ENCODE measurements around the gene TGFBR3. TPM values are rescaled to one million over a fixed set of nuclear protein-coding genes. Genes with fewer than 3 reads are reported as not detected.
"Not testable (repeated sequence)": the region's sequence is repeated elsewhere in the genome, so short reads cannot be mapped to it uniquely, and the experiment has no call there.

TGFBR3 gene
- total RNA-seq, 1 experiment from 2014 or later = 2.1 TPM

- DNase-seq (ENCODE audit: low read depth) = no peak
These were observed 201.3 kb downstream of the TGFBR3 start for GRCh38 chr1:91684481-91685196.

DNA sequence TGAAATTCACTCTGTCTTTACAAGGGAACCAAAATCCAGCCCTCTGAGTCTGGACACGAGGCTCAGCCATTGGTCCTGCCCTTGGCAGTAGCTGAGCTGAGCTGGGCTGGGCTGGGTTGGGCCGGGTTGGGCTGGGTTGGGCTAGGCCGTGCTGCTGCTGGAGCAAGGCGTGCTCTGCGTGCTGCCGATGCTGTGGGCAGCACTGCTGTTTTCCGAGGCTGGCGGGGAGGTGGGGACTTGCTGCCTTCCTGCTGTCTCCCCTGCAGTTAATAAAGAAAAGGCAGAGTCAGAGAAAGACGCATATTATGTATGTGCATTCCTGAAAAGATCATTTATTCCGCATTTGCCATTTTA lies 202.4 kb downstream of the TGFBR3 start:
- no peak for DNase-seq (ENCODE audit: low read depth)

DNA sequence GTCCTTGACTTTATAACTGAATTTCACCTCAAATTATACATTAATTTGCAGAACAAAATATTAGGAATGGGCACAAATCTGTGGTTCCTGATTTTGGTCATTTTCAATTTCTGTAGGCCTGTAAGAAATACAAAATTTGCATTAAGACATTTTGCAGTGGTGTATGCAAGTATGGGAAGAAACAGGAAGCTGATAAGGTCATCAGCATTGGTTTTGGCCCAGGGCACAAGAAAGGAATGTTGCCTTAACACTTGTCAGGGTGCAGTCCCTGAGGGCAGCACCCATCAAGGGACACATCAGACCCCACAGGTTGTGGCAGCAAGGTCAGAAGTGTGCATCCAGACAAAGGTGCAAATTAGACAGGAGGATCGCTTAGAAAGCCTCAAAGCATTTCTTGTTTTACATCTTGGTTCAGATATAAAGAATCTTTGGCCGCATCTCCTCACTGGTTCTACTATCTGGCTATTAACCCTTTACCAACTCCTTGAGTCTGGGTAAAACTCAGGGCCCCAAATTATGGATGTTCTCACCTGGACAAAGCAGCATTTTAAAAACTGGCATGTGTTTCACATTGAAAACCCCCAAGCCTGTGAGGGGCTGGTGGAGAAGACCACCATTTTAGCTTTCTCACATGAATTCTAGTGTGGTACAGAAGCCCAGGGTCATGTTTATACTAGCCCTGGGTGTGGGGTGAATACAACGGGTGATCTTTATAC lies 202.9 kb downstream of the TGFBR3 start:
- DNase-seq (ENCODE audit: low read depth) = no peak

- DNase-seq (ENCODE audit: low read depth) = no peak
These were observed 205.3 kb downstream of the TGFBR3 start for GRCh38 chr1:91680556-91681155.

- DNase-seq (ENCODE audit: low read depth) = no peak
These were observed 206.5 kb downstream of the TGFBR3 start for GRCh38 chr1:91679446-91679845.

DNA sequence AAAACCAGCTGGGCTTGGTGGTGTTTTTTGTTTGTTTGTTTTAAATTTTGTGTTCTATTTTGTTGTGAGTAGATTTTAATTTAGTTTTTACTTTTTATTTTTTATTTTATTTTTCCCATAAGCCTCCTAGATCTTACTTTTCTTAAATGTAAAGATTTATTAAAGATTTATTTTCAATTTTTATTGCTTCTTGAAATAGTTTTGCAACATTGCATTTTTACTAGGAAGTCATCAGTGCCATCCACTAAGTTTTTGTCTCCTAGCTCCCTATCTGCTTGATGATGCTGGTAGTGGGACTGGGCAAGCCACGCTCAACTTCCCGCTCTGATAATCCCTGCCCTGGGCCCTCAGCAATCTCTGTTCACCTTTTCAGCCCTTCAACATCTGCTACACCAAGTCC lies 209.9 kb downstream of the TGFBR3 start:
- DNase-seq (ENCODE audit: low read depth) = no peak

GRCh38 chr1:91674107-91674506 lies 211.8 kb downstream of the TGFBR3 start:
- DNase-seq (ENCODE audit: low read depth) = no peak

- no peak for DNase-seq (ENCODE audit: low read depth)
These were observed 212.3 kb downstream of the TGFBR3 start for GRCh38 chr1:91673613-91674012.

GRCh38 chr1:91672601-91673161 lies 213.3 kb downstream of the TGFBR3 start:
- DNase-seq (ENCODE audit: low read depth) = no peak

- no peak for DNase-seq (ENCODE audit: low read depth)
These were observed 215.2 kb downstream of the TGFBR3 start for GRCh38 chr1:91670781-91671180.

DNA sequence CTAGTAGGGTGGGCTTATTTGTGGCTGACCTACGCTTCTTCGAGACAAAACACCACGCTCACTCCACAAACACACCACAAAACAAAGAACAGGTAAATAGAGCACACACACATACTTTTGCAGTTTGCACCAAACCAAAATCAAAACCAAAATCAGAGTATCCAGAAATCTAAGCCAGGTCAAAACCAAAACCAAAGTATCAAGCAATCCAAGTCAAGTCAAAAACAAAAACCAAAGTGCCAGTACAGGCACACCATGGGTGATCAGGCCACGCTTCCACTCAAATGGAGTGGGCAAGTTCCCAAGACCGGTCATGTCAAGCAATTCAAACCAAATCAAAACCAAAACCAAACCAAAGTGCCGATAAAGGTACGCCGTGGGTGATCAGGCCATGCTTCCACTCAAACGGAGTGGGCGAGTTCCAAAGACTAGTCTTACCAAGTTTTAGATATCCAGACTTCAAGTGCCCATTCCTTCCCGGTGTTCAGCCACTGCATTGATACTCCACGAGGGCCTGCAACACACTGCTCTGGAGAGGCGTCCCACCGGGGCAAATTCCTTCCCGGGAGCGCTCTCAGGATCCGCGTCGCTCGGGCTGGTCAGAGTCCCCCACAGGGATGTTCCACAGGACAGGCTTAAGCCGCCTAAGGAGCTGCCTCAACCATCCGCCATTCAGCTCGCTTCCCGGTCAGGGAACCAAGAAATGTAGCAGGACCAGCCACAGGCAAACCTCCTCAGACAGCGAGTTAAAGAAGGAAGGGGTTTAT lies 216.2 kb downstream of the TGFBR3 start:
- no peak for DNase-seq (ENCODE audit: low read depth)

- DNase-seq (ENCODE audit: low read depth) = not testable (repeated sequence)
These were observed 219.3 kb downstream of the TGFBR3 start for GRCh38 chr1:91666651-91667050.

GRCh38 chr1:91661121-91661520 lies 224.8 kb downstream of the TGFBR3 start:
- no peak for DNase-seq (ENCODE audit: low read depth)

- DNase-seq (ENCODE audit: low read depth) = no peak
These were observed 225.2 kb downstream of the TGFBR3 start for GRCh38 chr1:91660708-91661107.

DNA sequence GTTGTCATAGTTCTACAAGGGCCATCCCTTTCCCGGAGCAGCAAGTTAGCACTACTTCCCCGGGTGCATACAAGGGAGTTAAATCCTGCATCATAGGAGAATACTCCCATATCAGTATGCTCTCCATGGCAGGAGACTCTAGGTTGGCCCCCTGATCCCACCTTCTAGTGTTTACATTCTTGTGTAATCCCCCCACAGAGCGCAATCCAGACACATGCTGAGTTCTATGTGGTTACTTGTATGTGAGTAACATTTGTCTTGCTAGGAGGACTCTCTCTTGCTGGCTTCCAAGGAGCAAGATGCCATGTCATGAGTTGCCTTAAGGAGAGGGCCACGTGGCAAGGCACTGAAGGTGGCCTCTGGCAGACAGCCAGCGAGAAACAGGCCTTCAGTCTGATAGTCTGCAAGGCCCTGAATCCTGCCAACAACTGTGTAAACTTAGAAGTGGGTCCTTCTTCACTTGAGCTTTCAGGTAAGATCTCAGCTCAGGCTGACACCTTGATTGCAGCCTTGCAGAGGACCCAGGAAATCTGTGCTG lies 230.0 kb downstream of the TGFBR3 start:
- DNase-seq (ENCODE audit: low read depth) = no peak

DNA sequence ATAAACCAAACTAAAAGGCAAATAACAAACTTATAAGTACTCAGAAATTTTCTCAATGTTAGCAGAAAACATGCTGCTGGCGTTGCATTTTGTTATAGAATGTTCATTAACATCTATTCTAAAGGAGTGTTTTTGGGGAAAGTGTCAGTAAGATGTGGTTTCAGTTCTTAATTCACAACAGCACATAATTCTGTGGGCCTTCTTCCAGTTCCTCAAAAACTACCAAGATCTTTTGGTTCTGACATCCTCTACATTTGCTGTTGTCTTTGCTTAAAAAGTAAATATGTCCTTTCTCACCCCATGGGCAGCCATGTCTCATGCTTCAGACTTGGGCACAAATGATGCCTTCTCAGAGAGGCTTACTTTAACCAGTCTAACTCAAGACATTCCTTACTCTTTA lies 232.8 kb downstream of the TGFBR3 start:
- DNase-seq (ENCODE audit: low read depth) = no peak

DNA sequence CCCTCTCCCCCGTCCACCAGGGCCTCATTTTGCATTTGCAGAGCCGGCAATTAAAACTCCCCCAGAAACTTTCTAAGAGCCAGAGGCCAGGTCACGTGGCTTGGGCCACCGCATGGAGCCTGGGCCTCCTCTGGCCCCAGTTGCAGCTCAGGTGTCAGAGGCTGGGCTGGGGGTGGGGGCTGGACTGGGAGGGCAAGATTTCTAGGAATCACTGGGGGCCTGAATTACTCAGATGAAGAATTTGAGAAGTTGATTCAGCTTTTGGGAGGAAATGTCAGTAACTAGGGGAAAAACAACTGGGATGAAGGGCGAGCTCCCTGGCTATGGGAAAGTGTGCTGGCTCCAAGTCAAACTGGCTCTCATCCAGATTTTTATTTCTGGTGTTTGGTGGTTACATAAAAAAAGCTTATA lies 234.3 kb downstream of the TGFBR3 start:
- peak; percentile 24 for DNase-seq (ENCODE audit: low read depth)

DNA sequence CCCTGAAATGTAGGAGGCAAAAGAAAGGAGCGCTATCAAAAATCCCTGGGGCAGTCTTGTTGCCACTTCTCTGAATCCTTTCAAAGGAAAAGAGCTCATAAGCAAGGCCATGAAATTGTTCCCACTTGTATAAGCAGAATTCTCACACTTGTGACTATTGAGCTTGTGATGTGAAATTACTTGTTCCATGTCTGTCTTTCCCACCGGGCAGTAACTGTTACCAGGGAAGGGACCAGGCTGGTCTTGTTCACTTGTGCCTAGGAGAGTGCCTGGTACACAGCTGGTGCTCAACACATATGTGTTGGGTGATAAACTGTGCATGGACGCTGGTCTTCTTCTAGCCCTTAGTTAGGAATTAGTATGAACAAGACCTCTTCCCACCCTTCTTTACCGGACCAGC lies 234.7 kb downstream of the TGFBR3 start:
- DNase-seq (ENCODE audit: low read depth) = no peak

DNA sequence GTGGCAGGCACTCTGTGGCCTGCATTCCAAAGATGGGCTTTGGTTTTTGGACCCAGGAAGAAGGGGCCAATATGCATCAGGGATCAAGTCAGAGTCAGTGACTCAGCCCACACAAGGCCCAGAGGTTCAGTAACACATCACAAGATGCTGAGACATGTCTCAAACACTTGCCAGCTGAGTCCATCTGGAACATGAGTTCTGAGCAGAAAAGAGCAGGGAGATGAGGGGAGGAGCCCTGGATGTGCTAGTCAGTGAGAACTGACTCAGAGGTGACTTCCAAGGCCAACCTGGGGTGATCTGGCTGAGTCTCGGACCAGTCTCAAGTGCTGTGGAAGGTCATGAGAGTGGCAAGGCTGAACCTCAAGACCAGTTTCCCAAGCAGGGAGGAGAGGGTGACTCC lies 235.2 kb downstream of the TGFBR3 start:
- peak; percentile 92 for DNase-seq (ENCODE audit: low read depth)

DNA sequence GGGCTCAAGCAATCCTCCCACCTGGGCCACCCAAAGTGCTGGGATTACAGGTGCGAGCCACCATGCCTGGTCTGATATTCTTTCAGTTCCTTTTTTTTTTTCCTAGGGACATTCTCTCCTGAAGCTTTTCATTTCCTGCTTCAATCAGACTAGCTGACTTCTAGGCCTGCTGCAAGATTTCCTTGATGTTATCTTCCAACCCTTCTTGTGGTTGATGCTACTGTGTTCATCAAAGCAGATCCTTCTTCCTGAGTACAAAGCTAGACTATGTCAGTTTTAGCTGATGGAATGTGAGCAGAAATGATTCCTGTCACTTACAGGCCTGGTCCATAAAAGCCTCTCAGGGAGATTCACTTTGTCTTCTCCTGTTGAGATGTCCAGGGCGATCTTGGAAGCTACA lies 238.9 kb downstream of the TGFBR3 start:
- DNase-seq (ENCODE audit: low read depth) = peak; percentile 19

GRCh38 chr1:91645031-91645430 lies 240.9 kb downstream of the TGFBR3 start:
- no peak for DNase-seq (ENCODE audit: low read depth)

DNA sequence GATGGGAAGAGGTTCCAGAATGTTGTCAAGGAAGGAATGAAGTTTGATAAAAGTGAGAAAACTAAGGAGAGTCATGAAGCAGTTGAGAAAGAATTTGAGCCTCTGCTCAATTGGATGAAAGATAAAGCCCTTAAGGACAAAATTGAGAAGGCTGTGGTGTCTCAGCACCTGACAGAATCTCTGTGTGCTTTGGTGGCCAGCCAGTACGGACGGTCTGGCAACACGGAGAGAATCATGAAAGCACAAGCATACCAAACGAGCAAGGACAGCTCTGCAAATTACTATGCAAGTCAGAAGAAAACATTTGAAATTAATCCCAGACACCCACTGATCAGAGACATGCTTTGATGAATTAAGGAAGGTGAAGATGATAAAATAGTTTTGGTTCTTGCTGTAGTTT lies 242.5 kb downstream of the TGFBR3 start:
- no peak for DNase-seq (ENCODE audit: low read depth)
